MM.1S (cell line): ENCODE data around the gene OR10G8.

Source experiments
- DNase-seq: peaks from one replicate; pipeline ENCODE4 v3.0.0-alpha.2; 2015
- H2AFZ ChIP-seq: fragments of 300-600 bp; sonication (generic); 2 replicates; pipeline ENCODE4 v1.6.0; 2016; ENCODE audit warnings: antibody characterized with exemption, low read length
- H3F3A ChIP-seq: fragments of 300-600 bp; sonication (generic); 2 replicates; pipeline ENCODE4 v1.6.1; 2016; ENCODE audit warnings: mild to moderate bottlenecking, antibody characterized with exemption, low read length, moderate library complexity, mixed read lengths; ENCODE audit not compliant: insufficient read depth
- H3K27ac ChIP-seq: fragments of 300-600 bp; sonication (generic); 2 replicates; pipeline ENCODE4 v1.5.1; 2016; ENCODE audit warnings: mild to moderate bottlenecking, low read length
- H3K27me3 ChIP-seq: fragments of 300-600 bp; sonication (generic); replicated peaks from 2 replicates; pipeline ENCODE4 v1.6.0; 2016; ENCODE audit warnings: low read length; ENCODE audit not compliant: insufficient read depth
- H3K36me3 ChIP-seq: fragments of 300-600 bp; sonication (generic); replicated peaks from 2 replicates; pipeline ENCODE4 v1.6.1; 2016; ENCODE audit warnings: mild to moderate bottlenecking, low read length, mixed read lengths; ENCODE audit not compliant: insufficient read depth
- H3K4me1 ChIP-seq: fragments of 300-600 bp; sonication (generic); 2 replicates; pipeline ENCODE4 v1.6.1; 2016; ENCODE audit warnings: low read length, mixed read lengths
- H3K4me2 ChIP-seq: fragments of 300-600 bp; sonication (generic); 2 replicates; pipeline ENCODE4 v1.6.0; 2016; ENCODE audit warnings: low read depth, low read length
- H3K4me3 ChIP-seq: fragments of 300-600 bp; sonication (generic); 2 replicates; pipeline ENCODE4 v1.5.1; 2016; ENCODE audit warnings: low read length, mixed read lengths
- H3K79me2 ChIP-seq: fragments of 300-600 bp; sonication (generic); 2 replicates; pipeline ENCODE4 v1.6.1; 2016; ENCODE audit warnings: mixed run types, low read length, mixed read lengths
- H3K9ac ChIP-seq: fragments of 300-600 bp; sonication (generic); 2 replicates; pipeline ENCODE4 v1.6.1; 2016; ENCODE audit warnings: low read length, mixed read lengths
- H3K9me2 ChIP-seq: fragments of 300-600 bp; sonication (generic); replicated peaks from 2 replicates; pipeline ENCODE4 v1.6.1; 2016; ENCODE audit warnings: mild to moderate bottlenecking, low read length, mixed read lengths; ENCODE audit not compliant: insufficient read depth
- H3K9me3 ChIP-seq: fragments of 300-600 bp; sonication (generic); replicated peaks from 2 replicates; pipeline ENCODE4 v1.6.1; 2016; ENCODE audit warnings: mild to moderate bottlenecking, low read length, mixed read lengths; ENCODE audit not compliant: insufficient read depth
- H4K20me1 ChIP-seq: fragments of 300-600 bp; sonication (generic); 2 replicates; pipeline ENCODE4 v1.6.1; 2016; ENCODE audit warnings: mild to moderate bottlenecking, low read length, moderate library complexity, mixed read lengths; ENCODE audit not compliant: insufficient read depth
- EZH2 ChIP-seq: fragments of 300-600 bp; sonication (generic); optimal IDR thresholded peaks from 2 replicates; pipeline ENCODE3; 2017; ENCODE audit warnings: low read depth, mild to moderate bottlenecking, antibody characterized with exemption, low read length, mixed read lengths
- EZH2phosphoT487 ChIP-seq: fragments of 300-600 bp; sonication (generic); IDR thresholded peaks from 2 replicates; pipeline ENCODE4 v1.6.1; 2018; ENCODE audit warnings: antibody characterized with exemption, low read length
- TF ChIP-seq, protein P1 (sequence below): fragments of 300-600 bp; sonication (generic); IDR thresholded peaks from 2 replicates; pipeline ENCODE4 v1.5.1; 2016; ENCODE audit warnings: antibody characterized with exemption, low read length, mixed read lengths

OR10G8 gene

GRCh38 chr11:124077266-124077665, 50.7 kb downstream of the OR10G8 start:
- Histone ChIP-seq H3K27me3 (no peaks in the 10 kb centered on the region), H3K9ac (no peak overlapping the region), H3K4me3 (no peak overlapping the region), H3K27ac (no peak overlapping the region), H2AFZ (no peak overlapping the region), H3K4me1 (no peaks in the 10 kb centered on the region), H3K36me3 (no peaks in the 10 kb centered on the region), H3K9me3 (no peaks in the 10 kb centered on the region), H3K4me2 (no peak overlapping the region), H3F3A (no peaks in the 10 kb centered on the region), H3K9me2 (no peaks in the 10 kb centered on the region), H4K20me1 (no peaks in the 10 kb centered on the region), H3K79me2 (no peaks in the 10 kb centered on the region)
- TF ChIP-seq EZH2phosphoT487 (no peak), EZH2 (no peak)
- TF ChIP-seq, protein P1, sequence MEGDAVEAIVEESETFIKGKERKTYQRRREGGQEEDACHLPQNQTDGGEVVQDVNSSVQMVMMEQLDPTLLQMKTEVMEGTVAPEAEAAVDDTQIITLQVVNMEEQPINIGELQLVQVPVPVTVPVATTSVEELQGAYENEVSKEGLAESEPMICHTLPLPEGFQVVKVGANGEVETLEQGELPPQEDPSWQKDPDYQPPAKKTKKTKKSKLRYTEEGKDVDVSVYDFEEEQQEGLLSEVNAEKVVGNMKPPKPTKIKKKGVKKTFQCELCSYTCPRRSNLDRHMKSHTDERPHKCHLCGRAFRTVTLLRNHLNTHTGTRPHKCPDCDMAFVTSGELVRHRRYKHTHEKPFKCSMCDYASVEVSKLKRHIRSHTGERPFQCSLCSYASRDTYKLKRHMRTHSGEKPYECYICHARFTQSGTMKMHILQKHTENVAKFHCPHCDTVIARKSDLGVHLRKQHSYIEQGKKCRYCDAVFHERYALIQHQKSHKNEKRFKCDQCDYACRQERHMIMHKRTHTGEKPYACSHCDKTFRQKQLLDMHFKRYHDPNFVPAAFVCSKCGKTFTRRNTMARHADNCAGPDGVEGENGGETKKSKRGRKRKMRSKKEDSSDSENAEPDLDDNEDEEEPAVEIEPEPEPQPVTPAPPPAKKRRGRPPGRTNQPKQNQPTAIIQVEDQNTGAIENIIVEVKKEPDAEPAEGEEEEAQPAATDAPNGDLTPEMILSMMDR, result no peak
- no peak for DNase-seq

DNA sequence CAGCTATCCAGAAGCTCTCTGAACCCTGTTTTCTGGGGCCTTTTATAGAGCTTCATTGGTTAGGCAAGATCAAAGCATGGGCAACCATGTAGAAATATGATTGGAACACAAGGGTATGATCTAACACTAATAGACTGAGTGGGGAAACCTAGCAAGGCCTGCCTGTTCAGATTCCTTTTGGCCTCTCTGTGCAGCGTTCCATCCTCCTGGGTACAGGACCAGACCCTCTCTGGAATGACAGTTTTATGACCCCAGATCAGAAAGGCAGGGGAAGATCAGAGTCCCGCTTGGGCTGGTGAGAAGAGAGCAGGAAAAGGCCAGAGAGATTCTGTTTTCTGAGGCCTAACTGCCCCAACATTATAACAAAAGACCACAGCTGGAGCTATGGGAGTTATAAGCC, 52.0 kb downstream of the OR10G8 start:
- Histone ChIP-seq H3K9me3 (no peaks in the 10 kb centered on the region), H4K20me1 (no peaks in the 10 kb centered on the region), H3F3A (no peaks in the 10 kb centered on the region), H3K79me2 (no peaks in the 10 kb centered on the region), H2AFZ (no peak overlapping the region), H3K9me2 (no peaks in the 10 kb centered on the region), H3K9ac (no peak overlapping the region), H3K4me1 (no peaks in the 10 kb centered on the region), H3K36me3 (no peaks in the 10 kb centered on the region), H3K27ac (no peak overlapping the region), H3K4me2 (no peak overlapping the region), H3K4me3 (no peak overlapping the region), H3K27me3 (no peaks in the 10 kb centered on the region)
- DNase-seq, result no peak
- TF ChIP-seq, protein P1, result no peak
- TF ChIP-seq EZH2phosphoT487 (no peak), EZH2 (no peak)

- H3K4me2 ChIP-seq, result no peak overlapping the region
- H3K4me3 ChIP-seq, result no peak overlapping the region
- no peaks in the 10 kb centered on the region for H3K36me3 ChIP-seq
- DNase-seq, result no peak
- no peaks in the 10 kb centered on the region for H3K9me2 ChIP-seq
- H4K20me1 ChIP-seq, result no peaks in the 10 kb centered on the region
- H3K27me3 ChIP-seq, result no peaks in the 10 kb centered on the region
- no peaks in the 10 kb centered on the region for H3K79me2 ChIP-seq
- H2AFZ ChIP-seq, result no peak overlapping the region
- no peak overlapping the region for H3K9ac ChIP-seq
- TF ChIP-seq, protein P1, result no peak
- no peak for TF ChIP-seq EZH2phosphoT487
- TF ChIP-seq EZH2, result no peak
- no peaks in the 10 kb centered on the region for H3K9me3 ChIP-seq
- H3K4me1 ChIP-seq, result no peaks in the 10 kb centered on the region
- H3K27ac ChIP-seq, result no peak overlapping the region
- H3F3A ChIP-seq, result no peaks in the 10 kb centered on the region
These were observed 53.2 kb downstream of the OR10G8 start for GRCh38 chr11:124079631-124080326.
